Uterus (tissue), 4 donors: ENCODE results near the gene SHISAL1. TPM values are rescaled to one million over a fixed set of nuclear protein-coding genes. Genes with fewer than 3 reads are reported as not detected.

Experiments
- DNase-seq, 2 donors: peaks; one replicate each; pipeline ENCODE4 v3.0.0-alpha.2; 2019 to 2020
- H3K27ac ChIP-seq, 2 donors: fragments of 200-600 bp; sonication (generic); 1 replicate in 1 of 2; 2 replicates in 1 of 2; pipeline ENCODE4 v1.5.1; 2016 to 2018
- H3K27me3 ChIP-seq, 2 donors: fragments of 200-600 bp; sonication (generic); one replicate each; pipeline ENCODE4 v1.5.1; 2018 to 2019; ENCODE audit warnings: control low read depth in 1 of 2
- H3K36me3 ChIP-seq, 2 donors: fragments of 200-600 bp; sonication (generic); one replicate each; pipeline ENCODE4 v1.5.1; 2019; ENCODE audit warnings: control low read depth in 1 of 2
- H3K4me1 ChIP-seq, 2 donors: fragments of 200-600 bp; sonication (generic); one replicate each; pipeline ENCODE4 v1.5.1; 2018 to 2019; ENCODE audit warnings: control low read depth in 1 of 2
- H3K4me3 ChIP-seq, 2 donors: fragments of 200-600 bp; sonication (generic); 1 replicate in 1 of 2; 2 replicates in 1 of 2; pipeline ENCODE4 v1.5.1; 2018 to 2019; ENCODE audit warnings: mild to moderate bottlenecking in 1 of 2
- H3K9me3 ChIP-seq, 2 donors: fragments of 200-600 bp; sonication (generic); one replicate each; pipeline ENCODE4 v1.5.1; 2019; ENCODE audit warnings: control low read depth in 1 of 2
- POLR2A ChIP-seq, 2 donors: fragments of 450-650 bp; IDR thresholded peaks; one replicate each; pipeline ENCODE4 v1.6.1; 2016; ENCODE audit warnings: antibody characterized with exemption in 2 of 2, mild to moderate bottlenecking in 1 of 2, moderate library complexity in 1 of 2
- intact Hi-C: fragments of 100-400 bp; cut with DNase I; formaldehyde crosslinking; loops from one replicate; pipeline ENCODE4 v1.15.1; 2023; ENCODE audit warnings: low total_unique reads
- total RNA-seq, 4 donors: library from RNA; depleted of rRNA in 3 of 4; stranded (reverse); fragments of >200 nt in 3 of 4; gene quantifications; one replicate each; pipeline versions ENCODE4 v1.1.0 to v1.2.4, GENCODE V29; 2014 to 2023
- TF ChIP-seq, protein P1 (sequence below), 4 experiments: fragments of 200-600 bp in 2 of 4; fragments of 450-650 bp in 2 of 4; sonication (generic) in 2 of 4; IDR thresholded peaks; one replicate each; pipeline ENCODE4 v1.5.1; 2016 to 2019; ENCODE audit warnings: antibody characterized with exemption in 4 of 4, mild to moderate bottlenecking in 2 of 4, moderate library complexity in 1 of 4
- donor health status: DM: yes; HTN: yes; CAD: no.

SHISAL1 gene
- total RNA-seq, 4 donors from 2014 or later: 4.7 to 44.2 (median 22.9) TPM

- Histone ChIP-seq H3K4me1 (peaks cover 10 to 12% of the 10 kb centered on the region in 2 donors), H3K27ac (peak overlapping the region; percentile 84 to 91), H3K36me3 (no peaks in the 10 kb centered on the region), H3K9me3 (no peaks in the 10 kb centered on the region), H3K27me3 (no peaks in the 10 kb centered on the region), H3K4me3 (no peak overlapping the region)
- DNase-seq: peak in 1 of 2 donors; percentile 20
- TF ChIP-seq POLR2A (IDR thresholded peaks at IDR 0.05): no peak
- TF ChIP-seq, protein P1, sequence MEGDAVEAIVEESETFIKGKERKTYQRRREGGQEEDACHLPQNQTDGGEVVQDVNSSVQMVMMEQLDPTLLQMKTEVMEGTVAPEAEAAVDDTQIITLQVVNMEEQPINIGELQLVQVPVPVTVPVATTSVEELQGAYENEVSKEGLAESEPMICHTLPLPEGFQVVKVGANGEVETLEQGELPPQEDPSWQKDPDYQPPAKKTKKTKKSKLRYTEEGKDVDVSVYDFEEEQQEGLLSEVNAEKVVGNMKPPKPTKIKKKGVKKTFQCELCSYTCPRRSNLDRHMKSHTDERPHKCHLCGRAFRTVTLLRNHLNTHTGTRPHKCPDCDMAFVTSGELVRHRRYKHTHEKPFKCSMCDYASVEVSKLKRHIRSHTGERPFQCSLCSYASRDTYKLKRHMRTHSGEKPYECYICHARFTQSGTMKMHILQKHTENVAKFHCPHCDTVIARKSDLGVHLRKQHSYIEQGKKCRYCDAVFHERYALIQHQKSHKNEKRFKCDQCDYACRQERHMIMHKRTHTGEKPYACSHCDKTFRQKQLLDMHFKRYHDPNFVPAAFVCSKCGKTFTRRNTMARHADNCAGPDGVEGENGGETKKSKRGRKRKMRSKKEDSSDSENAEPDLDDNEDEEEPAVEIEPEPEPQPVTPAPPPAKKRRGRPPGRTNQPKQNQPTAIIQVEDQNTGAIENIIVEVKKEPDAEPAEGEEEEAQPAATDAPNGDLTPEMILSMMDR (IDR thresholded peaks at IDR 0.05): no peak
- intact Hi-C loops: no loop called here
Observed at GRCh38 chr22:44359496-44360110, 46.9 kb upstream of the SHISAL1 start.

- no peaks in the 10 kb centered on the region for H3K9me3 ChIP-seq
- no peaks in the 10 kb centered on the region for H3K27me3 ChIP-seq
- no peaks in the 10 kb centered on the region for H3K36me3 ChIP-seq
- peak in 1 of 2 donors; percentile 29 for DNase-seq
- peak overlapping the region; percentile 84 to 91 for H3K27ac ChIP-seq
- TF ChIP-seq POLR2A (IDR thresholded peaks at IDR 0.05): no peak
- TF ChIP-seq, protein P1 (IDR thresholded peaks at IDR 0.05): no peak
- intact Hi-C loops: no loop called here
- no peak overlapping the region for H3K4me3 ChIP-seq
- H3K4me1 ChIP-seq: peaks cover 7 to 12% of the 10 kb centered on the region in 2 donors
Observed at GRCh38 chr22:44358709-44359440, 46.1 kb upstream of the SHISAL1 start.

DNA sequence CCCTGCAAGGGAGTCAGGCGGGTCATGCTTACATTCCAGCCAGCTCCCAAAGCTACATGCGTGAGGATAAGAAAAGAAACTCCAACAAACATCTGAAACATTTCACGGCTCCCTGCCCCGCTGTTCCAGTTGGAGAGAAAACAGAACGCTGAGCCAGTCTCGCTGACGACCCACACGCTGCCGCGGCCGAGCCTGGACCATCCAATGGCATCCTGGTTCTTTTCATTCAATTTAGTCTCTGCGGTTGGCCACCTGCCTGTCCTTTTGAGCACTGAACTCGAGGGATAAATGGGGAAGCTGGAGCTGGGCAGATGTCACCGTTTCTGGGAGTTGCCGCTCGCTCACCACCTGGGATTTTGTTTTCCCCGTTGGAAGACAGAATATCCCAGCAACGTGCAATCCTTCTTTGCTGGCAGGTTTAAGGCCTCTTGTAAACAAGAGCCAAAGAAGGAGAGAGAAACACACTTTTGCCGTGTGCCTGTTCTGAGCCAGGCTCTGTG, 45.3 kb upstream of the SHISAL1 start:
- TF ChIP-seq POLR2A (IDR thresholded peaks at IDR 0.05): no peak
- TF ChIP-seq, protein P1 (IDR thresholded peaks at IDR 0.05): no peak
- H3K36me3 ChIP-seq: no peaks in the 10 kb centered on the region
- H3K27ac ChIP-seq: peak overlapping the region; percentile 84 to 91
- H3K9me3 ChIP-seq: no peaks in the 10 kb centered on the region
- H3K27me3 ChIP-seq: no peaks in the 10 kb centered on the region
- no peak overlapping the region for H3K4me3 ChIP-seq
- peaks cover 0 to 12% of the 10 kb centered on the region in 2 donors for H3K4me1 ChIP-seq
- intact Hi-C loops: no loop called here
- DNase-seq: peak; percentile 68 to 77

- DNase-seq: peak; percentile 18 to 50
- TF ChIP-seq, protein P1 (IDR thresholded peaks at IDR 0.05): peak; percentile 8 to 42 (median 22)
- TF ChIP-seq POLR2A (IDR thresholded peaks at IDR 0.05): no peak
- Histone ChIP-seq H3K4me1 (peaks cover 0 to 12% of the 10 kb centered on the region in 2 donors), H3K4me3 (no peak overlapping the region), H3K9me3 (no peaks in the 10 kb centered on the region), H3K27ac (peak overlapping the region; percentile 84 to 91), H3K36me3 (no peaks in the 10 kb centered on the region), H3K27me3 (no peaks in the 10 kb centered on the region)
- intact Hi-C loops: no loop called here
Observed at GRCh38 chr22:44357296-44357965, 44.7 kb upstream of the SHISAL1 start.
